H1 (cell line): Measurements from ENCODE around the gene PARS2.

Experiments
- CTCF ChIP-seq, 3 experiments: IDR thresholded peaks; 1 replicate in 2 of 3; 2 replicates in 1 of 3; pipeline versions ENCODE4 v1.5.1 to v1.6.1; 2011; ENCODE audit warnings: low read length in 3 of 3, mild to moderate bottlenecking in 3 of 3, inconsistent platforms in 2 of 3, low read depth in 1 of 3, moderate library complexity in 1 of 3; ENCODE audit not compliant: insufficient read depth in 1 of 3; ENCODE audit errors: control extremely low read depth in 1 of 3
- GABPA ChIP-seq: IDR thresholded peaks from 2 replicates; pipeline ENCODE4 v1.6.1; 2011; ENCODE audit warnings: mild to moderate bottlenecking, low read length, moderate library complexity, borderline replicate concordance; ENCODE audit not compliant: insufficient read depth
- RAD21 ChIP-seq, 2 experiments: IDR thresholded peaks in 1 of 2; conservative IDR thresholded peaks in 1 of 2; 2 replicates each; pipeline ENCODE4 v1.6.1; 2011; ENCODE audit warnings: low read depth in 2 of 2, low read length in 2 of 2, improper control_type of control experiment in 1 of 2, inconsistent platforms in 1 of 2, mild to moderate bottlenecking in 1 of 2, moderate library complexity in 1 of 2

- no peak for TF ChIP-seq GABPA
- no peak for TF ChIP-seq RAD21 (IDR thresholded peaks at IDR 0.05 in 1 of 2, conservative IDR thresholded peaks at IDR 0.05 in 1 of 2; ENCODE audit: low read depth in 2 of 2, low read length in 2 of 2)
- no peak for TF ChIP-seq CTCF (IDR thresholded peaks at IDR 0.05; ENCODE audit: control extremely low read depth in 1 of 3, insufficient read depth in 1 of 3, low read depth in 1 of 3, low read length in 3 of 3)
Measured at GRCh38 chr1:54803761-54804470, 39.6 kb upstream of the PARS2 start.
